HL-60 (cell line): ENCODE results near the gene FAM110A.
"Not testable (repeated sequence)": the region's sequence is repeated elsewhere in the genome, so short reads cannot be mapped to it uniquely, and the experiment has no call there.

Experiments used
- CTCF ChIP-seq: IDR thresholded peaks from one replicate; pipeline ENCODE4 v1.5.1; 2011; ENCODE audit warnings: low read length, control low read depth, inconsistent platforms; ENCODE audit not compliant: insufficient read depth
- POLR2AphosphoS5 ChIP-seq: IDR thresholded peaks from 2 replicates; pipeline ENCODE4 v1.6.1; 2012; ENCODE audit warnings: low read depth
- REST ChIP-seq: IDR thresholded peaks from 2 replicates; pipeline ENCODE4 v1.6.1; 2012; ENCODE audit warnings: low read depth; ENCODE audit not compliant: insufficient replicate concordance
- SPI1 ChIP-seq: IDR thresholded peaks from 2 replicates; pipeline ENCODE4 v1.6.1; 2012; ENCODE audit warnings: low read depth, mild to moderate bottlenecking, borderline replicate concordance

GRCh38 chr20:812435-812814 is 21.1 kb upstream of the FAM110A start:
- not testable (repeated sequence) for TF ChIP-seq REST, SPI1, POLR2AphosphoS5, CTCF
